HK-2 (cell line): ENCODE measurements around the gene KREMEN2.

Experiments used
- DNase-seq: peaks from one replicate; pipeline ENCODE4 v3.0.0-alpha.2; 2018; ENCODE audit not compliant: unreplicated experiment

The KREMEN2 gene

GRCh38 chr16:2966043-2966807 is 2.1 kb downstream of the KREMEN2 start:
- DNase-seq: no peak

GRCh38 chr16:2966808-2967191 is 2.7 kb downstream of the KREMEN2 start:
- DNase-seq: no peak

- DNase-seq: no peak
Observed at GRCh38 chr16:2967211-2967631, 3.1 kb downstream of the KREMEN2 start.

DNA sequence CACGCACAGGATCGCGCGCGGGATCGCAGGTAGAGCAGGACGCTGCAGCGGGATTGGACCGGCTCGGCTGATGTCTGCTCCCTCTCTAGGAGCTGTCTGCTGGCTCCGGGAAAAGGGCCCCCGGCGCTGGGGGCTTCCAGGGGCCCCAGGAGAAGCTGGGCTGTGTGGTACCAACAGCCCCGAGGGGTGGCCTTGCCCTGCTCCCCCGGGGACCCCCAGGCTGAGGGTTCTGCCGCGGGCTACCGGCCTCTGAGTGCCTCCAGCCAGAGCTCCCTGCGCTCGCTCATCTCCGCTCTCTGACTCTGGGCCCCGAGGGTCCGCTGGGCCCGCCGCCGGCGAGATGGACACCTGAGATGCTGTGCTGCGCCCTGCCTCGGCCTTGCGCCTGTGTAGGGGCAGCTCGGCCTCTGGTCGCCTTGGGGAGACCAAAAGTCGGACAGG is 3.7 kb downstream of the KREMEN2 start:
- no peak for DNase-seq

GRCh38 chr16:2968368-2968737 is 4.3 kb downstream of the KREMEN2 start:
- no peak for DNase-seq

DNA sequence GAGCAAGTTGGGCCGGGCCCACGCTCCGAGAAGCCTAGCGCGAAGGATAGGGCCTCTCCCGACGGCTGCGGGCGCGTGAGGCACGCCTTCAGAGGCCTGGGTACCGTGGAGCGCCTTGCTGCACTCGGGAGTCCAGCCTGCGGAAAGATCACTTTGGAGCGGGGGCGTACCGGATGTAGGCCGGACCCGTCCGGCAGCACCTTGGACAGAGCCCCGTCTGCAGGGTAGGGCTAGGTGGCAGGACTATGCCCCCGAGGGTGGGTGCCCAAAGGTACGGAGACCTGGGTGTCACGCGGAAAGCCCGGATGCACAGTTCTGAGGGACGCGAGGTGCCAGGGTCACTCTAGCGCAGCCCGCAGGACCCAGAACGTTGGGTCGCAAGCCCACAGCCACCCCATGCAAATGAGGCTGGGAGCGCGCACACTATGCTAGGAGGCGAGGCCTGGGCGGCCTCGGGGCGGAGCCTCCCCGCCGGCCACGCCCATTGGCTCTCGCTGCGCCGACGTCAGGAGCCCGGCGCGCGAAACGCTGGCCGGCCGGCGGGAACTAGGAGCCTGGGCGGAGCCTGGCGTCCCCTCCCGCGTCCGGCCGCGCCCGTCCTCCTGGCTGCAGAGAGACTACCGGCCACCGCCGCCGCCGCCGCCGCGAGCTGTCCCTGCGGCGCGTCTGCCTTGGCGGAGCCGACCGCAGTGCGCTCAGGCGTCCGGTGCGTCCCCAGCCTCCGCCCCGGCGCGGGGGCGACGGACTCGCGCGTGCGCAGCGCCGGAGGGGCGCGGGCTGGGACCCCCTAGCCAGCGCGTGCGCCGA is 4.9 kb downstream of the KREMEN2 start, which contains the start of gene PAQR4:
Gene PAQR4, plus strand, starts transcription at position 611 of the 807 bp plus-strand sequence. CDS start 327 bp downstream, outside the sequence.
- peak; percentile 82 for DNase-seq

GRCh38 chr16:2969545-2970521 is 5.8 kb downstream of the KREMEN2 start:
- DNase-seq: peak; percentile 75

GRCh38 chr16:2970563-2970962 is 6.5 kb downstream of the KREMEN2 start:
- no peak for DNase-seq

DNA sequence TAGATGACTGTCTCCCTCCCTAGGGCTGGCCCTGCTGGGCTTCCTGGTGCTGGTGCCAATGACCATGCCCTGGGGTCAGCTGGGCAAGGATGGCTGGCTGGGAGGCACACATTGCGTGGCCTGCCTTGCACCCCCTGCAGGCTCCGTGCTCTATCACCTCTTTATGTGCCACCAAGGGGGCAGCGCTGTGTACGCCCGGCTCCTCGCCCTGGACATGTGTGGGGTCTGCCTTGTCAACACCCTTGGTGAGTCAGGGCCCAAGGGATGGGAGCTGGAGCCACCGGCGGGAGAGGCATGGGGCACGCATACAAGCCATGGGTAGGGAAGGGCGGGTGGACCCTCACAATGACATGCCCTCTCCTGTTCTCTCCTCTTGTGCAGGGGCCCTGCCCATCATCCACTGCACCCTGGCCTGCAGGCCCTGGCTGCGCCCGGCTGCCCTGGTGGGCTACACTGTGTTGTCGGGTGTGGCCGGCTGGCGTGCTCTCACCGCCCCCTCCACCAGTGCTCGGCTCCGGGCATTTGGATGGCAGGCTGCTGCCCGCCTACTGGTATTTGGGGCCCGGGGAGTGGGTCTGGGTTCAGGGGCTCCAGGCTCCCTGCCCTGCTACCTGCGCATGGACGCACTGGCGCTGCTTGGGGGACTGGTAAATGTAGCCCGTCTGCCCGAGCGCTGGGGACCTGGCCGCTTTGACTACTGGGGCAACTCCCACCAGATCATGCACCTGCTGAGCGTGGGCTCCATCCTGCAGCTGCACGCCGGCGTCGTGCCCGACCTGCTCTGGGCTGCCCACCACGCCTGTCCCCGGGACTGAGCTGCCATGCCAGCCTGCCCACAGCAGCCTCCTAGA is 7.3 kb downstream of the KREMEN2 start:
- DNase-seq: no peak

DNA sequence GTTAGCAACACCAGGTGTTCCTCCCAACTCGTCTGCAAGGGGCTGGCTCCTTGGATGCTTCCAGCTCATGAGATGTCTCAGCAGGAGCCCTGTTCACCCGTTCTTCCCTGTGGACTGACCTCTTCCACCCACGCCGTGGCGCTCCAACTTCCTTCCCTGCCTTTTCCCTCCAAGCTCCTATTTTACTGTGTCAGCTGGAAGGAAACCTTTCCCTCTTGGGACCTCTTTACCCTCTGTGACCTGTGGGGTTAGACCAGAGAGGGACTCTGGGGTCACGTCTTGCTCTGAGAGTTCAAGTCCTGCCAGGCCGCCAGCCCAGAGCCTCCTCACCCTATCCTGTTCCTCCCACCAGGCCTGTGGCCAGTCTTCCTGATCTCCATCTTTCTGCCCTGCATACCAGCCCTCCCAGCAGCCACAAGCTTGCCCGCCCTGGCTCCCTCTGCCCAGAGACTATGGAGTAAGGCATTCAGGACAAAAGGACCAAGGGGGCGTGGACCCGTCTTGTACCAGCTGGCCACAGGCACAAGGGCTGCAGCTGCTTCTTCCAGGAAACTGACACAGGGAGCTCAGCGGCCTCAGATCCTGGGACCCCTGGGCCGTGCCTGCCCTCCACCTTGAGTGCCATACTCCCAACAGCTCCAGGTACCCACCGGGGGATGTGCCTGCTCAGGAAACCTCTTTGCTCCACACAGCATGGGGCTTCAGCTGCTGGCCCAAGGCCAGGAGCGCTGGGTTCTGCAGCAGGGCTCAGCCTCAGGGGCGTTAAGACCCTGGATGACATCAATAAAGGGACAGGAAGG is 8.1 kb downstream of the KREMEN2 start:
- DNase-seq: no peak

GRCh38 chr16:2973093-2973492 is 9.0 kb downstream of the KREMEN2 start:
- DNase-seq: no peak

GRCh38 chr16:2973605-2974318 is 9.7 kb downstream of the KREMEN2 start:
- DNase-seq: no peak

DNA sequence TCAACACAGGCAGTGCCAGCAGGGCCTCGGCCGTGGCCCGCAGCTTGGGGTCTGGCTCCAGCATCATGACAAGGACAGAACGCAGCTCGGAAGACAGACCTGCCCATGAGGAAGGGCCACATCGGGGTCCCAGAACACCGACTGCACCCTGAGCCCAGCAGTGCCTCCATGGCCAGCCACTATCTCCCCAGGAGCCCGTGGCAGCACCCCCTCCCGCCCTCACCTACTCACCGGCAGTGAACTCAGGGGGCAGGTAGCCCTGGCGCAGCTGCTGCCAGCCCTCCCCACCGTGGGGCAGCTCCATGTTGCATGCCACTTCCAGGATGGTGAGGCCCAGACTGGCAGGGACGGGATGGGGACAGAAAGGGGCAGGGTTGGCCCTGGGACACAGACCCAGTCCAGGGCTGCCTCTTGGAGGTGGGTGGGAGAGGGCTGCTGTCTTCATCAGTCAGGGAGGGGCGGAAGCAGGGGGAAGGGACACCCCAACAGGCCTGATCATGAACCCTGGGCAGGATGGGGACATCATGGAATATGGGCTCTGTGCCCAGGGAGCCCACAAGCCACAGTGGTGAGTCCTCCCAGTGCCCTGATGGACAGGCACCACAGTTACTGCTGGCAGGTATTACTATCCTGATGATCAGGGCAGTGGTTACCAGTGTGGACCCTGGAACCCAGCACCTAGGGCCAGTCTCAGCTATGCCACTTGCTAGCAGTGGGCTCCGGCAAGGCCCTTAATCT is 10.4 kb downstream of the KREMEN2 start:
- no peak for DNase-seq

DNA sequence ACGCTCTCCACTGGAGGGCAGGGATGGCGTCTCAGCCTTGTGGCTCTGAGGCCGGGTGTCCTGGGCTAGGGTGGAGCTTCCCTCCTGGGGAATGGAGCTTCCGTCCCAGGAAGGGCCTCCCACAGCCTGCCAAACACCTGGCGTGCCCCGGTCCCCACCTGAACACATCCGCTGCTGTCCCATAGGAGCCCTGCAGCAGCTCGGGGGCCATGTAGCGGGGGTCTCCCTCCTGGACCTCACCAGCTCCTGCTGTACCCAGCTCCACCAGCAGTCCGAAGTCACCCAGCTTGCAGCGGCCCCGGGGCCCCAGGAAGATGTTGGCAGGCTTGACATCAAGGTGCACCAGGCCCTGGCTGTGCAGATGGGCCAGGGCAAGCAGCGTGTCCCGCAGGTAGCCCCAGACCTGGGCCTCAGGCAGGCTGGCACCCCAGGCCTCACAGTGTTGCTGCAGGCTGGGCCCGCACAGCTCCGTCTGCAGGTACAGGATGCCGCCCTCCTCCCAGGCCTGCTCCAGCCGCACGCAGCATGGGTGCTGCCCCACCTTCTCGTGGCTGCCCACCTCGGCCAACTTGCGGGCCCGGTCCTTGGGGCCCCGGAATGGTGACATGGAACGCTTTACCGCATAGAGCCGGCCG is 11.2 kb downstream of the KREMEN2 start:
- DNase-seq: no peak

DNA sequence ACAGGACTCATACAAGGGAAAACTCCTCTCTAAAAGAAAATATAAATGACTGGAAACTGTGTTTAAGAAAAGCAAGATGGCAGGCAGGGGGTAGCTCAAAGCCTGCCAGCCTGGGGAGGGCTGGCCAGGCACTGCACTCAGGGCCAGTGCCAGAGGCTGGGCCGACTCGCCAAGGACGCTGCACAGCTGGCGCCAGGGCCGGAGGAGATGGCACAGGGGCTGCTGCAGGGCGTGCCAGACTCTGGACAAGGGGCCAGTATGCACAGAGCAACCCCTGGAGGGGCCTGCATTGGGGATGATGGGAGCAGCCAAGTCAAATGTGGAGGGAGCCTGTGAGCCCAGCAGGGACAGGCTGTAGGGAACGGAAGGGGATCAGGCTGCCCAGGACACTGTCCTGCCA is 12.1 kb downstream of the KREMEN2 start:
- no peak for DNase-seq

- no peak for DNase-seq
Observed at GRCh38 chr16:2976673-2977072, 12.6 kb downstream of the KREMEN2 start.

DNA sequence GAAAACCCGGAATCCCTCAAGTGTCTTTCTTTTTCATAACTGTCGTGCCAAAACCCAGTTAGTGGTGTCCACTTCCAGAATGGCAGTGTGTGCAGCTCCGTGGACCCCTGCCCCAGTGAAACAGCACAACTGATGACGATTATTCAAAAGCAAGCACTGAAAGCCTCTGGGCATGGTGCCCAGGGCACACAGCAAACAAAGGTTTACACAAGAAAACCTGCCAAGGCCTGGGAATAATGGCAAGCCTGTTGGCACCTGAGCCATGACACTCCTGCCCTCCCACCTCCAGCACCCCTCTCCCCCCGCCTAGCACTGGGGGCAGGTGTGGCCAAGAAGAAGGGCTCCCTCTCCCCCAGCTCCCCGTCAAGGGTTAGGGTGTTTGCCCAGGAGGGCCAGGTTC is 13.4 kb downstream of the KREMEN2 start:
- DNase-seq: no peak

DNA sequence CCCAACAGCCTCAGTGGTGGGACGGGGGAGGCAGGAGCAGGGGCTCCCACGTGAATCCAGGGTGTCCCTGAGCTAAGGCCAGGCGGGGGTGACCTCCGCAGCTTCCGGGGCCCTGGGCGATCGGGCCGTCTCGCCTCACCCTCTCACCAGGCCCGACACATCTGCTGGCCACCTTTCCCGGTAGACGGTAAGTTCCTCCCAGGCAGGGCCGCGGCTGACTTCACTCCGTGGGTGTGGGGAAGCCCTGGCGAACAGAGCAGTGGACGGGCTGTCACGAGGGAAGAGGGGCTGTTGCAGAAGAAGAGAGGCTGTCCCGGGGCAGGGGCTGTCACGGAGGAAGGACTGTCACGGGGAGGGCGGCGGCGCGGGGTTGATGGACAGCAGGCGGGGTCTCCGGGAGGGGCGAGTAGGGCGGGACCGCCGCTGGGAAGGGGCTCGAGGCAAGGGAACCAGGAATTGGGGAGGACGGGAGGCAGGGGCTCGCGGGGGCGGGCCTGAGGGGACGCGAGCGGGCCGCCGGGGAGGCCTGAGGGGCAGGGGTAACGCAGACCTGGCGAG is 15.7 kb downstream of the KREMEN2 start:
- peak; percentile 38 for DNase-seq
